ENCODE results near the gene FBH1.
"Not testable (repeated sequence)": the region's sequence is repeated elsewhere in the genome, so short reads cannot be mapped to it uniquely, and the experiment has no call there.

FBH1 gene

DNA sequence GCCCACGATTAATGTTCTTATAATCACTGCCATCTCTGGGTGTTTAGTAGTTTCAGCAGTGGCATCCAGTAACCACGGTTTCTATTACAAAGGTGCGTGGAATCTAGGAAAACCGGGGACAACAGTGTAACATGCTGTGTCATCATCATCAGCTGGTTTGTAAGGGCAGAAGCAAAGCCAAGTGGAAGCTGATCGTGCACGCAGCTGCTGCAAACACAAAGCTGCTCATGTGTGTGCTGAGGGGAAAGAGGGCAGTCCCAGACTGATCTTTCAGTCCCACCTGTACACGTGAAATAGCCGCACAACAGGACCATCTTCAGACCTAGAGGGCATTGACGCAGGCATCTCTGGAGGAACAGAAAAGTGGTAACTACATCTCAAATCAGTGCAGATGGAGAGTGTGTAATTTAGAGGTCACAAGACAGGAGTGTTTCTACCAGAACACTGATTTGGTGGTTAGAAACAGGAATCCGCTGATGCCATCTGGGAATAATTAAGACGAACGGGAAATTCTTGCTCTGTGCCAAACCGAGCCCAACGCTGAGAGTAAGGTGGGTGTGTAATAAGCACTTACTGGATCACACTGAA is 13.8 kb upstream of the FBH1 start:
- no peak for DNase-seq

DNA sequence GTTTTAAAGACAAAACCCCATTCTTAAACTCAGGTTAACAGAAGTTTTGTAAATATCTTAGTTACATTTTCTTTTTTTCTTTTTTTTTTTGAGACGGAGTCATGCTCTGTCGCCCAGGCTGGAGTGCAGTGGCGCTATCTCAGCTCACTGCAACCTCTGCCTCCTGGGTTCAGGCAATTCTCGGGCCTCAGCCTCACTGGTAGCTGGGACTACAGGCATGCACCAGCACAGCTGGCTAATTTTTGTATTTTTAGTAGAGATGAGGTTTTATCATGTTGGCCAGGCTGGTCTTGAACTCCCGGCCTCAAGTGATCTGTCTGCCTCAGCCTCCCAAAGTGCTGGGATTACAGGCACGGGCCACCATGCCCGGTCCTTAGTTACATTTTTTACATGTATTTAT is 13.0 kb upstream of the FBH1 start:
- DNase-seq: not testable (repeated sequence)

- DNase-seq: no peak
Measured at GRCh38 chr10:5882961-5883360, 7.1 kb upstream of the FBH1 start.

GRCh38 chr10:5885619-5886018 is 4.4 kb upstream of the FBH1 start:
- DNase-seq: no peak

DNA sequence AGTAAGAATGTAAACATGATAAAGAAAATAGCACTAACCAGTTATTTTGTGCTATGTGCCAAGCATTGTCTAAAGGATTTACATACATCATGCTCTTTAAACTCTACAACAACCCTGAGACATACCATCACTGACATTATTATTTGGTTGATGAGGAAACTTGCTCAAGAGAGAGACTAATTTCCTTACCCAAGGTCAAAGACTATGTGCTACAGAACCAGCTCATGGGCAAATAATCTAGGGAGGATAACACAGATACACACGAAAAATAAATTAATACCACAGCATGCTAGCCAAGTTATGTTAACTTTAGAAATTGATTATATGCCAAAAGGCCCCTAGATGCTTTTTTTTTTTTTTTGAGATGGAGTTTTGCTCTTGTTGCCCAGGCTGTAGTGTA is 3.0 kb upstream of the FBH1 start:
- no peak for DNase-seq

DNA sequence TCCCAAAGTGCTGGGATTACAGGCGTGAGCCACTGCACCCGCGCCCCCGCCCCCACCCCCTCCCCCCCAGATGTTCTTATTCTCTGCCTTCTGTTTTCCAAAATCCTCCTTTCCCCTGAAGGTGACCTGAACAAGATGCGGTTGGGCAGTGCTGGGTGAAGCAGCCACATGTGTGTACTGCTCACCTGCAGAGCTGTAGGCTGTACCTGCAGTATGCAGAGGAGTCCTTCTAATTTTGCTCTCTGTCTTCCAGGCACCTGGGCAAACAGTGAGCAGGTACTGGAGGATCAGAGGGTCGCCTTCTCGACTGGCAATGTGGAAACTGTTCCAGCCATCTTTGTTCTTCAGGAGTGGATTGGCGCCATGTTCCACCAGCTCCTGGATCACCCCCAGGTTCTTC is 2.4 kb upstream of the FBH1 start:
- no peak for DNase-seq

DNA sequence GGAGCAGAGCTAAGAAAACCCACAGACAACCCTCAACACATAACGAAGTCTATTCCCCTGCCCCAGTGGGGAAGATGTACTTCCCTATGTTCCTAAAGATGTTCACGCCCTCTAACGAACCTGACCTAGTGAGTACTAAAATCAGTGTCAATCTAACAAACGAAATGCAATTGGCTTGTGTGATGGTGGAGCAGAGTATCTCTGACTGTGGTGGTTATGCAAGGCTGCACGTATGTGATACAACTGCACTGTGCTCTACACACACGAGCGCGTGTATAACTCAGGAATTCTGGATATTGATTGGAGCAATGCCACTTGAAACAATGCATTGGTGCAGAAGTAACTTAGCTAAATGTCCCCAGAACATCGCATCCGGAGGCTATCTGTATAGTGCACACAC is 1.7 kb upstream of the FBH1 start:
- DNase-seq: no peak

DNA sequence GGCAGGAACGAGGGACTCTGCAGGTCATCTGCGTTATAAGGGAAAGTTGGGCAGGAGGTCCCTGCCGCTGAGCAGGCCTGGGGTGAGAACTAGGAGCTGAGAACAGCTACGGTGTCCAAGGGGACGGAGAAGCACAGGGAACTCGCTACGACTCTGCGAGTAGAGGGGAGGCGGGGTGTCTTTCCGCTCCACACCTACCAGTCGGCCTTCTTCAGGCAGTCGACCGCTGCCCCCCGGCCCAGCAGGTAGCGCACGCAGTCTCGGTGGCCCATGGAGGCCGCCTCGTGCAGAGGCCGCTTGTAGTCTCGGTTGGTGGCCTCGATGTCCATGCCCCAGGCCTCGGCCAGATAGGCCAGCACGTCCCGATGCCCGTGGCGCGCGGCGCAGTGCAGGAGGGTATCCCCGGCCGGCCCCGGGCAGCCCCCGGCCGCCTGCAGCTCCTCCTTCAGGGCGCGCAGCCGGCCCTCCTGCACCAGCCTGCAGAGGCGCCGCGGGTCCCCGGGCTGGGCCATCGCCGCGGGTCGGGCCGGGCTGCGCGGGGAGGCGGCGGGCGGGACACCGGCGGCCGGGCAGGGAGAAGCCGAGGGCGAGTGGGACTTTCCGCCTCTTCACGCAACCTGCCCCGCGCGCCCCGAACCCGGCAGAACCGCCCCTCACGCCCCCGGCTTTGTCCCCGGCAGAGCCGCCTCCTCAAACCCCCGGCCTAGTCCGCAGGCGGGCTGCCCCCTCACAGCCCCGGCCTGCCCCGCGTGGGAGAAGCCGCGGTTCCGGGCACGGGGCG is 1.0 kb upstream of the FBH1 start:
- DNase-seq: peak; percentile 38 to 43

DNA sequence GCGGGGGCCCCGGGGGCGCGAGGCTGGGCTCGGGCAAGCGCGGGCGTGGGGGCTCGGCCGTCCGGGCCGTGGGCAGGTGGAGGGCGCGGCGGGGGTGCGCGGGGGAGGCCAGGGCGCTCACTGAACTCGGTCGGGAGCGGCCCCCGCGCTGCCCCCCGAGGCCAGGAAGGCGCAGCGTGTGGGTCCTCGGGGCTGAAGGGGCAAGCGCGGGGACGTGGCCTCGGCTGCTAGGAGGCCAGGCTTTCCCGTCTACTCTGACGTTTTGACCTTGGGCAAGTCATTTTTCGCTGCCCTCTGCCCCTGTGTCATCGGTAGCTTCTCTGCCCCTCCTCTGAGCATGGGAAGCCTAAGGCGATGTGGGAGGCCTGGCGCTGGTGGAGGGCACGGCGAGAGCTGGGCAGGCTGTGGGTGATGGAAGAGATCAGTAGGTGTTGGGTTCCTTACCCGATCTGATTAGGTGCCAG is 441 bp downstream of the FBH1 start:
- DNase-seq: peak; percentile 8 to 24

- no peak for DNase-seq
Measured at GRCh38 chr10:5891009-5891408, 966 bp downstream of the FBH1 start.

GRCh38 chr10:5892007-5892406 is 2.0 kb downstream of the FBH1 start:
- DNase-seq: no peak

DNA sequence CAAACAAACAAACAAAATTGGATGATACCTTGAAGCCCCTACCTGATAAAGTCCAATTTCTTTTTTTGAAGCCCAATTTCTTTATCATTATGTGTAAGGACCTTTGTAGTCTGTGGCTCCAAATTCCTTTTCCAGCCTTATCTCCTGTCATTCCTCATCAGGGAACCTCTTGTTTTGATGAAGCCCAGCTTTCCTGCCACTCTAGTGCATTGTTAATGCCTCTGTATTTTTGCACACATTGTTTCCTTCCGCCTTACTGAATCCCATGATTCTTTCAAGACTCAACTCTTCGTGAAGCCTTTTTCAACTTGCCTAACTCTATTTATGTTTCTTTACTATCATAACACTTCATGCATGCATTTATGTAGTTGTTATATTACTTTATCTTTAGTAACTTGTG is 3.3 kb downstream of the FBH1 start:
- no peak for DNase-seq

GRCh38 chr10:5894403-5894802 is 4.4 kb downstream of the FBH1 start:
- no peak for DNase-seq

DNA sequence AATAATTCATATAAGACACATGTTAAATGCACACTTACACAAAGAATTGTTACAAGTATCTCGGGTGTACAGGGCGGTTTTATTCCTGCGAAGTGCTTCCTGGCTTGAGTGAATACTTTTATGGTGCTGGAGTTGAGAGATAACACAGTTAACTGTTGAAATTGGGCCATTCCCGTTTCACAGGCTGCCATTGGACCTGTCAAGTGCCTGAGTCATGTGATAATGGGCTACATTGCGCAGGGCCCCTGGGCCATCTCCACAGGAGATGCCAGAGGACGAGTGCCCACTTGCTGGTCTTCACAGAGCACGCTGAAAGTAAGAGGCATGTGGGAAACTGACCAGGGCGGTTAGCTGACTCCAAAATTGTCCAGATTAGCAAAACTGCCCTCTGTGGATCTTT is 4.8 kb downstream of the FBH1 start:
- DNase-seq: no peak

DNA sequence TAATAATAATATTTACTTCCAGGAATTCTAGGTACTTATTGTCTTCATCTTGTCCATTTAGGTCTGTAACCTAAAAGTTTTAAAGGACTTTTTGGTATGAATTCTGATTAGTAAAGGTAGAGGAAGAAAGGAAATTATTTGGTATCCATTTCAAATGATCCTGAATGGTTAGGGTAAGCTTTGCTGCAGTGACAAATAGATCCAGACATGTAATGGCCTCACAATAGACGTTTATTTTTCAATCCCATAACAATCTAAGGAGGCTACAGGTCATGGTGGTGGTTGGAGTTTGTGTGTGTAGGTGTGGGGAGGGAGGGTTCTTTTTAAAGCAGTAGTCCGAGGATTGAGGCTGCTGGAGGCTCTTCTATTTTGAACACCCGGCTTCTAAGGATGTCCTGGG is 5.3 kb downstream of the FBH1 start:
- no peak for DNase-seq

GRCh38 chr10:5895804-5896203 is 5.8 kb downstream of the FBH1 start:
- DNase-seq: no peak

- no peak for DNase-seq
Measured at GRCh38 chr10:5896208-5897052, 6.4 kb downstream of the FBH1 start.

DNA sequence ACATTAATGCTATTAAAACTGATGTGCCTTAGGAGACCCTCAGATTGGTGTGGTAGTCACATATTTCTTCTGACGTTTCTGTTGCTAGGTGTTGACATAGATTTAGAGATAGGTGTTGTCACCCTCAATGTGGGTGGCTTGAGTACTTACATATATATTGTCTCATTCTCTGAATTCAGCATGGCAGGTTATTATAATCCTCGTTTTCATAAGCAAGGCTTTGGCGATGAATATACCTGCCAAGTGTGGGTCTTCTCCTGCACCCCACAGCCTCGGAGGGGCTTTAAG is 7.0 kb downstream of the FBH1 start:
- DNase-seq: no peak

DNA sequence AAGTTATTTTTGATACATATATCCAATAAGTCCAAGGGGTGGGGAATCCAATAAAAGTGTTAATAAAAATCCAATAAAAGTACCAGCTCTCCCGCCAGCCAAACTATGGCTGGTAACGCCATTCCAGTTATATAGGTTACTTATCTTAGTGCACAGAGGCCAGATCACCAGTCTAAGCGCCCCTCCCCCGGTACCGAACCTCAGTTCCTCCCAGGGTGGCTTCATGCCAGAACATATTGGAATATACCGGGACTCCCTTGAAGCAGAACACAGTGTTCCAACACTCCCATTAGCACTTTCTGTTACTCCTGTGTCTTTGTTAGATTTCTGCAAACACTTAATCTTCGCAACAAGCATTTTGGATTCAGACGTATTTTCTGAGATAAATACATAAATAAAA is 7.5 kb downstream of the FBH1 start:
- no peak for DNase-seq

- DNase-seq: no peak
Measured at GRCh38 chr10:5898163-5898562, 8.1 kb downstream of the FBH1 start.

GRCh38 chr10:5900247-5900646 is 10.2 kb downstream of the FBH1 start:
- no peak for DNase-seq

DNA sequence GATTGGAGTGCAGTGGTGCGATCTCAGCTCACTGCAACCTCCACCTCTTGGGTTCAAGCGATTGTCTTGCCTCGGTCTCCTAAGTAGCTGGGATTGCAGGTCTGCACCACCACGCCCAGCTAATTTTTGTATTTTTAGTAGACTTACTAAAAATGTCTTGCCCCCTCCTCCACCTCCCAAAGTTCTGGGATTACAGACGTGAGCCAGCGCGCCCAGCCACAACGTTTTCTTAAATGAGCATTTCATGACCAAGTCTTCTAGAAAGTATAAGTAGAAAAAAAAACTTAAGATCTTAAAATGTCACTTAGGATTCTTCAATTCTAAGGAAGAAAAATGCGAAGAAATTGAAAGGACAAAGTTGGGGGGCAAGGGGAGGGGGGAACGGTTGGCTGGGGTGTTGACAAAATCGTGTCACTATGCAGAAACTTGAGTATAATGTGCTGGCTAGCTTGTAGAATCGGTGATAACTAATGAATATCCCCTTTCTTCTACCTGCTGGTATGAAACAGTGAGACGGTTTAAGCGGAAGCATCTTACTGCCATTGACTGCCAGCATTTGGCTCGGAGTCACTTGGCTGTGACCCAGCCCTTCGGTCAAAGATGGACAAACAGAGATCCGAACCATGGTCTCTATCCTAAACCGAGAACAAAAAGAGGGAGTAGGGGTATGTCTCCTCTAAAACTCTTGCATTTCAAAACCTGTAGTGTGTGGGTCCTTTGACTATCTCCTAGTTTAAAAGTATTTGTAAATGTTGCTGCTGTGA is 12.7 kb downstream of the FBH1 start:
- DNase-seq: no peak

- DNase-seq: no peak
Measured at GRCh38 chr10:5903563-5903962, 13.5 kb downstream of the FBH1 start.

Measured in stimulated activated CD4-positive, alpha-beta T cell treated with anti-CD3 and anti-CD28 coated beads, Interleukin-4, amount 100 ng/mL, for 4 hours (primary cell).